Measurements from ENCODE around the gene NFE2L2. TPM values are rescaled to one million over a fixed set of nuclear protein-coding genes. Genes with fewer than 3 reads are reported as not detected.

NFE2L2 gene
- polyA plus RNA-seq, 1 of the 3 experiments (the other 2 are of a cell fraction), result 40.9 TPM

GRCh38 chr2:177265824-177266817 lies 1.6 kb upstream of the NFE2L2 start:
- H4K20me1 ChIP-seq (ENCODE audit: insufficient read depth), result peaks cover 22% of the 10 kb centered on the region
- H3K4me3 ChIP-seq (ENCODE audit: low read depth in 2 of 2, low read length in 1 of 2), result peak overlapping the region; percentile 71 to 93; a peak in 2 of 4 replicates
- TF ChIP-seq PBX3 (IDR thresholded peaks at IDR 0.05) (no peak), RXRA (IDR thresholded peaks at IDR 0.05; ENCODE audit: borderline replicate concordance, low read depth) (no peak), NRF1 (IDR thresholded peaks at IDR 0.05; ENCODE audit: low read depth, low read length) (no peak), EP300 (IDR thresholded peaks at IDR 0.05; ENCODE audit: borderline replicate concordance in 1 of 2, low read depth in 1 of 2, low read length in 1 of 2) (no peak), YY1 (IDR thresholded peaks at IDR 0.05; ENCODE audit: low read depth) (no peak), GATA2 (CRISPR knock-in tag; IDR thresholded peaks at IDR 0.05) (no peak), JUND (IDR thresholded peaks at IDR 0.05) (no peak), MEF2A (IDR thresholded peaks at IDR 0.05; ENCODE audit: borderline replicate concordance, low read depth) (no peak), CTCF (IDR thresholded peaks at IDR 0.05) (no peak), USF2 (IDR thresholded peaks at IDR 0.05; ENCODE audit: borderline replicate concordance, low read depth, low read length) (no peak), FOSL2 (IDR thresholded peaks at IDR 0.05; ENCODE audit: borderline replicate concordance, low read depth) (no peak), RFX5 (IDR thresholded peaks at IDR 0.05; ENCODE audit: low read length) (no peak)
- peak overlapping the region; percentile 89 for H2AFZ ChIP-seq (ENCODE audit: low read depth)
- POLR2A ChIA-PET, result interaction anchor here (0.7 to 2.5 kb wide), 3 partner anchors 41 to 101 kb away, joined by 3 to 11 read pairs (median 4); no protein-coding TSS in a partner anchor
- peaks cover 17 to 20% of the 10 kb centered on the region in 2 experiments for H3K4me1 ChIP-seq (ENCODE audit: control insufficient read depth in 1 of 2, insufficient read depth in 2 of 2, low read depth in 1 of 2, low read length in 1 of 2)
- peak overlapping the region; percentile 97 for H3K27ac ChIP-seq (ENCODE audit: low read depth in 2 of 2, low read length in 1 of 2)
- H3K9me2 ChIP-seq, result no peaks in the 10 kb centered on the region
- peaks cover 26% of the 10 kb centered on the region for H3K79me2 ChIP-seq (ENCODE audit: insufficient read depth)
- no peaks in the 10 kb centered on the region for H3K9me3 ChIP-seq
- CTCF ChIA-PET, result interaction anchor here (0.9 to 12.3 kb wide), 9 partner anchors 13 to 492 kb away, joined by 3 to 121 read pairs (median 3); no protein-coding TSS in a partner anchor
- H3K36me3 ChIP-seq (replicated peaks in 1 of 2; ENCODE audit: control insufficient read depth in 1 of 2, insufficient read depth in 2 of 2, low read length in 1 of 2), result no peaks in the 10 kb centered on the region
- peaks cover 10% of the 10 kb centered on the region for H3F3A ChIP-seq (replicated peaks; ENCODE audit: insufficient read depth)
- 39% methylated on average over 4 of the region's 4 CpGs for WGBS (ENCODE audit: low lambda C conversion rate)
- H3K9ac ChIP-seq, result peak overlapping the region; percentile 98; the same call in 1 of the 2 replicates
- no peaks in the 10 kb centered on the region for H3K27me3 ChIP-seq (ENCODE audit: insufficient read depth)
- H3K4me2 ChIP-seq, result peak overlapping the region; percentile 92; the same call in 1 of the 2 replicates
- DNase-seq, result no peak
